HL-60 (cell line): ENCODE results near the gene LRRC8E.

Source experiments
- POLR2AphosphoS5 ChIP-seq: IDR thresholded peaks from 2 replicates; pipeline ENCODE4 v1.6.1; 2012; ENCODE audit warnings: low read depth
- TF ChIP-seq, protein P1 (sequence below): IDR thresholded peaks from one replicate; pipeline ENCODE4 v1.5.1; 2011; ENCODE audit warnings: low read length, control low read depth, inconsistent platforms; ENCODE audit not compliant: insufficient read depth
- TF ChIP-seq, protein P2 (sequence below): IDR thresholded peaks from 2 replicates; pipeline ENCODE4 v1.6.1; 2012; ENCODE audit warnings: low read depth; ENCODE audit not compliant: insufficient replicate concordance

DNA sequence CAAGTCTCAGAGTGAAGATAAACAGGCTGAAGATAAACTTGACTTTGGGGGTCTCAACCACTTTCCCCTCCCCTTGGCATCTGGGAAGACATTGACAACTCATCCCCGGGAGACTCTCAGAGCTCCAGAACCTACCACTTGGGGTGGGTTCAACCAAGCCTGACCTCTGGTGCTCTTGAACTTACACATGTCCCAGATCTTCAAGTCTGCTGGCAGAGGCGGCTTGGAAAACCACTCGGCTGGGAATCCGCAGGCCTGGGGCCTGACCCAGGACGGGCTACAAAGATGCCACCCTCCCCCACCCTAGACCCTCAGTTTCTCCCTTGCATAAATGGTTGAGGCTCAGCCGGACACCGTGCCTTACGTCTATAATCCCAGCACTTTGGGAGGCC, 512 bp downstream of the LRRC8E start:
- TF ChIP-seq, protein P1, sequence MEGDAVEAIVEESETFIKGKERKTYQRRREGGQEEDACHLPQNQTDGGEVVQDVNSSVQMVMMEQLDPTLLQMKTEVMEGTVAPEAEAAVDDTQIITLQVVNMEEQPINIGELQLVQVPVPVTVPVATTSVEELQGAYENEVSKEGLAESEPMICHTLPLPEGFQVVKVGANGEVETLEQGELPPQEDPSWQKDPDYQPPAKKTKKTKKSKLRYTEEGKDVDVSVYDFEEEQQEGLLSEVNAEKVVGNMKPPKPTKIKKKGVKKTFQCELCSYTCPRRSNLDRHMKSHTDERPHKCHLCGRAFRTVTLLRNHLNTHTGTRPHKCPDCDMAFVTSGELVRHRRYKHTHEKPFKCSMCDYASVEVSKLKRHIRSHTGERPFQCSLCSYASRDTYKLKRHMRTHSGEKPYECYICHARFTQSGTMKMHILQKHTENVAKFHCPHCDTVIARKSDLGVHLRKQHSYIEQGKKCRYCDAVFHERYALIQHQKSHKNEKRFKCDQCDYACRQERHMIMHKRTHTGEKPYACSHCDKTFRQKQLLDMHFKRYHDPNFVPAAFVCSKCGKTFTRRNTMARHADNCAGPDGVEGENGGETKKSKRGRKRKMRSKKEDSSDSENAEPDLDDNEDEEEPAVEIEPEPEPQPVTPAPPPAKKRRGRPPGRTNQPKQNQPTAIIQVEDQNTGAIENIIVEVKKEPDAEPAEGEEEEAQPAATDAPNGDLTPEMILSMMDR, result no peak
- TF ChIP-seq, protein P2, sequence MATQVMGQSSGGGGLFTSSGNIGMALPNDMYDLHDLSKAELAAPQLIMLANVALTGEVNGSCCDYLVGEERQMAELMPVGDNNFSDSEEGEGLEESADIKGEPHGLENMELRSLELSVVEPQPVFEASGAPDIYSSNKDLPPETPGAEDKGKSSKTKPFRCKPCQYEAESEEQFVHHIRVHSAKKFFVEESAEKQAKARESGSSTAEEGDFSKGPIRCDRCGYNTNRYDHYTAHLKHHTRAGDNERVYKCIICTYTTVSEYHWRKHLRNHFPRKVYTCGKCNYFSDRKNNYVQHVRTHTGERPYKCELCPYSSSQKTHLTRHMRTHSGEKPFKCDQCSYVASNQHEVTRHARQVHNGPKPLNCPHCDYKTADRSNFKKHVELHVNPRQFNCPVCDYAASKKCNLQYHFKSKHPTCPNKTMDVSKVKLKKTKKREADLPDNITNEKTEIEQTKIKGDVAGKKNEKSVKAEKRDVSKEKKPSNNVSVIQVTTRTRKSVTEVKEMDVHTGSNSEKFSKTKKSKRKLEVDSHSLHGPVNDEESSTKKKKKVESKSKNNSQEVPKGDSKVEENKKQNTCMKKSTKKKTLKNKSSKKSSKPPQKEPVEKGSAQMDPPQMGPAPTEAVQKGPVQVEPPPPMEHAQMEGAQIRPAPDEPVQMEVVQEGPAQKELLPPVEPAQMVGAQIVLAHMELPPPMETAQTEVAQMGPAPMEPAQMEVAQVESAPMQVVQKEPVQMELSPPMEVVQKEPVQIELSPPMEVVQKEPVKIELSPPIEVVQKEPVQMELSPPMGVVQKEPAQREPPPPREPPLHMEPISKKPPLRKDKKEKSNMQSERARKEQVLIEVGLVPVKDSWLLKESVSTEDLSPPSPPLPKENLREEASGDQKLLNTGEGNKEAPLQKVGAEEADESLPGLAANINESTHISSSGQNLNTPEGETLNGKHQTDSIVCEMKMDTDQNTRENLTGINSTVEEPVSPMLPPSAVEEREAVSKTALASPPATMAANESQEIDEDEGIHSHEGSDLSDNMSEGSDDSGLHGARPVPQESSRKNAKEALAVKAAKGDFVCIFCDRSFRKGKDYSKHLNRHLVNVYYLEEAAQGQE, result no peak
- TF ChIP-seq POLR2AphosphoS5, result no peak
